Muscle of leg (tissue), 11 donors: ENCODE measurements around the gene YPEL3. TPM values are rescaled to one million over a fixed set of nuclear protein-coding genes. Genes with fewer than 3 reads are reported as not detected.

Source experiments
- DNase-seq: peaks from one replicate; pipeline ENCODE4 v3.0.0; 2013
- H3K27ac ChIP-seq: one replicate; pipeline ENCODE4 v1.5.1; 2013; ENCODE audit warnings: mild to moderate bottlenecking, low read length, control low read depth
- H3K27me3 ChIP-seq: one replicate; pipeline ENCODE4 v1.6.1; 2013; ENCODE audit warnings: low read length; ENCODE audit not compliant: control insufficient read depth, insufficient read depth
- H3K36me3 ChIP-seq: one replicate; pipeline ENCODE4 v1.6.1; 2013; ENCODE audit warnings: low read length; ENCODE audit not compliant: control insufficient read depth, insufficient read depth
- H3K4me1 ChIP-seq: one replicate; pipeline ENCODE4 v1.6.1; 2013; ENCODE audit warnings: low read length; ENCODE audit not compliant: control insufficient read depth, insufficient read depth
- H3K4me3 ChIP-seq: one replicate; pipeline ENCODE4 v1.5.1; 2013; ENCODE audit warnings: low read length, control low read depth
- H3K9me3 ChIP-seq: replicated peaks from 2 replicates; pipeline ENCODE4 v1.6.1; 2013; ENCODE audit warnings: low read depth, low read length; ENCODE audit not compliant: control insufficient read depth
- WGBS: methylation state at CpG from one replicate; pipeline ENCODE4 v1.1.5; 2013; ENCODE audit warnings: missing lambda C conversion rate; ENCODE audit not compliant: insufficient coverage; 5-methylcytosine and 5-hydroxymethylcytosine counted together
- polyA plus RNA-seq, 8 donors: library from polyadenylated mRNA; unstranded; fragments of 120-200 nt; gene quantifications; one replicate each; pipeline versions ENCODE4 v1.2.1 to v1.2.3, GENCODE V29; 2013; ENCODE audit warnings: inconsistent platforms in 1 of 8, low replicate concordance in 1 of 8; ENCODE audit not compliant: insufficient read length in 8 of 8, insufficient read depth in 1 of 8
- total RNA-seq: library from RNA; stranded (reverse); fragments of 120-200 nt; gene quantifications from one replicate; pipeline ENCODE4 v1.2.4, GENCODE V29; 2013

Gene YPEL3
- total and polyA plus RNA-seq, 9 donors, result 13.9 to 45.8 (median 27.8) TPM

DNA sequence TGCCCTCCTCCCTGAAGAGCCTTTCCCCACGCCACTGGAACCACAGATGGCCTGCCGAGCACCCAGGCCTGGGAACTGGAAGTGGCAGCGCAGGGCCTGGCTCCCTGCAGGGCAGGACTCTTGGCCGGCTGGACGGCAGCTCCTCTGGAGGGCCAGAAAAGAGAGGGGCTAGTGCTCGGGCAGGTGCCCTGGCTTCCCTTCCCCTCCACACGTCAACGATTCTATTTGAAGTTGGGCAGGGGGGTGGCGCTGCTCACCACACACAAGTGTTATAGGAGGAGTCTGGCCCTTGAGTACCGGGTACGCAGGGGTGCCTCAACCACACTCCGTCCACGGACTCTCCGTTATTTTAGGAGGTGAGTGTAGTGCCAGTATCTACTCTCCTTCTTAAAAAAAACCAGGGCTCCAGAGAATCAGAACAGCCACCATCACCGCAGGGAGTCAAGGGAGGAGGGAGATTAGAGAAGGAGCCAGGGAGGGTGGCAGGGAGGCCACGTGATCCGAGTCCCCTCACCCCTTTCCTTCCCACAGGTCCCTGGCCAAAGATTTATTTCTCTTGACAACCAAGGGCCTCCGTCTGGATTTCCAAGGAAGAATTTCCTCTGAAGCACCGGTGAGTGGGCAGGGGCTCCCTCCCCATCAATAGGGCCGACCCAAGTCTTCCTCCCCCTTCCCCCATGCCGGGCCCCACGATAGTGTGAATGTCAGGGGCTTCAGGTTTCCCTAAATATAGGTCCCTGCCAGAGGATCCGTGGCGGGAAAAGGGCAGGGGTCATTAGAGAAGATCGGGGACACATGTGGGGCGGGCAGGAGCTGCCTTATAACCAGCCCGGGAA lies 31.9 kb downstream of the YPEL3 start:
- peaks cover 70% of the 10 kb centered on the region for H3K4me1 ChIP-seq
- WGBS, result 3% methylated on average over 3 of the region's 27 CpGs
- H3K27me3 ChIP-seq, result no peaks in the 10 kb centered on the region
- peak overlapping the region; percentile 58 for H3K4me3 ChIP-seq
- H3K36me3 ChIP-seq, result peaks cover 24% of the 10 kb centered on the region
- peak; percentile 87 for DNase-seq
- H3K9me3 ChIP-seq, result no peaks in the 10 kb centered on the region
- peak overlapping the region; percentile 95 for H3K27ac ChIP-seq

DNA sequence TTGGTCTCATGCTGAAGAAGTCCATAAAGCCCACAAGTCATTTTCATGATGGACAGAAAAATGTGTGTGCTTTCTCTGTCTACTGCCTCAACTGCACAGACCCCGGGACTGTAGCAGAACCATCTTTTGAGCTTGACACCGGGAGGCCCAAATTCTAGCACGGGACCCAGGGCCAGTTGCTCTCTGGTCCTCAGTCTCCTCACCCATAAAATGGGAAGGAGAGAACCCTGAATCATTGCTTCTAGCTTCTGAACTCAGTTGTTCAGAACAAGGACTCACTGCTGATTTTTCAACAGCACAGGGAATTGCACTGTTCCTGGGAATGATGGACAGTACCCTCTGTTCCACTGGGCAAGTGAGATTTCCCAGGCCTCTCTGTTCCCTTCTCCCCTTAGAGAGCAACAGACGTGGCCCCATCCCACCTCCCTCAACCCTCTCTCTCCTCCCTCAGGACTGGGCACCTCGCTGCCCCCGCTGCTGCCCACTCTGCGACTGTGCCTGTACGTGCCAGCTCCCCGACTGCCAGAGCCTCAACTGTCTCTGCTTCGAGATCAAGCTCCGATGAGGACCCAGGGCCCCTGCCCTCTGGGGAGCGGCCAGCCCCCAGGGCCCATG lies 32.6 kb downstream of the YPEL3 start:
- WGBS, result 61% methylated on average over 12 of the region's 12 CpGs
- H3K27ac ChIP-seq, result peak overlapping the region; percentile 95
- peak overlapping the region; percentile 58 for H3K4me3 ChIP-seq
- peak; percentile 46 for DNase-seq
- no peaks in the 10 kb centered on the region for H3K27me3 ChIP-seq
- H3K4me1 ChIP-seq, result peaks cover 69% of the 10 kb centered on the region
- peaks cover 16% of the 10 kb centered on the region for H3K36me3 ChIP-seq
- H3K9me3 ChIP-seq, result no peaks in the 10 kb centered on the region

DNA sequence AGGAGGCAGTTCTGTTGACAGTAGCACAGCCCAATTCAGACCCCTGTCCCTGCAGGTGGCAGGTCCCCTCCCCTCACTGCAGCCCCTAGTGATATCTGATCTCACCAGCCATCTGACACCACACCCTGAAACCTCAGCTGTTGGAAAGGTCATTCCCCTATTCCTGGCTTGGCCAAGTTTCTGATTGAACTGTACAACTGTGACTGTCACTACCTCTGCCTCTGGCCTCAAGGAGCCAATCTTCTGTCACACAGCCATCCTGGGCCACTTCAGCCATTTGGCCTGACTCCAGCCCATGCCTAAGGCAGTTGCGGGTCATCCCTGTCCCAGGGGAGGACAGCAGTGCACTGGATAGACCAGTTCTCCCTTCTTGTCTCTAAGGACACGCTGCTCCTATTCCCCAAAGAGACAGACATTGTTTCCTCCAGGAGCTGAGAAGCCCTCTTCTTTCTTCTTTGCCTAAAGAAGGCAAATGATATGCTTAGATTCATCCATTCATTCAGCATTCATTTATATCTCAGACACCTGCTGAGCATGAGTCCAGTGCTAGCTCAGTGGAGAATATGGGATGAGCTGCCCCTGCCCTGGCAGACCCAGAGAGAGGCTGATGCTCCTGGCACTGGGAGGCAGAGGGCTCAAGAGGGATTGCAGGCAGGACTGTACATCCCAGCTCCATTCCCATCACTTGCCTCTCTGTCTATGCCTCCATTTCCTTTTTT lies 35.0 kb downstream of the YPEL3 start:
- no peaks in the 10 kb centered on the region for H3K9me3 ChIP-seq
- 10% methylated on average over 1 of the region's 2 CpGs for WGBS
- peak overlapping the region; percentile 95 for H3K27ac ChIP-seq
- peaks cover 65% of the 10 kb centered on the region for H3K4me1 ChIP-seq
- no peaks in the 10 kb centered on the region for H3K27me3 ChIP-seq
- H3K4me3 ChIP-seq, result no peak overlapping the region
- peaks cover 3% of the 10 kb centered on the region for H3K36me3 ChIP-seq
- peak; percentile 89 for DNase-seq

DNA sequence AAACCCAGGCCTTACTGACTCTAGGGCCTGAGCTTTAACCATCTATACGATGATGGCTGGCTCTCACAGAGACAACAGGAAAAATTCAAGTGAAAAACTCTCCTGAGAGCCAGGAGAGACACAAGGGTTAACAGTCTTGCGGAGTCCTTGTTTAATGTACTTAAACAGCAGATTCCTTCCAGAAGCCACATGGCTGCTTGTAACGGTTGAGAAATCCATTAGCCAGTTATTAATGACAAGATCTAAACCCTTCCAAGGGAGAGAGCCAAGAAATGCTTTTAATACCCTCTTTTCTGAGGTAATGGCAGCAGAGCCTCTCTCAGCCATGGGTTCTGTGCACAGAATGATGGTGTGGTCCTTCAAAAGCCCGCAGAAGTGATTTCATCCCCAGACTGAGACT lies 35.7 kb downstream of the YPEL3 start:
- 54% methylated on average over 3 of the region's 4 CpGs for WGBS
- peaks cover 65% of the 10 kb centered on the region for H3K4me1 ChIP-seq
- no peak overlapping the region for H3K4me3 ChIP-seq

DNA sequence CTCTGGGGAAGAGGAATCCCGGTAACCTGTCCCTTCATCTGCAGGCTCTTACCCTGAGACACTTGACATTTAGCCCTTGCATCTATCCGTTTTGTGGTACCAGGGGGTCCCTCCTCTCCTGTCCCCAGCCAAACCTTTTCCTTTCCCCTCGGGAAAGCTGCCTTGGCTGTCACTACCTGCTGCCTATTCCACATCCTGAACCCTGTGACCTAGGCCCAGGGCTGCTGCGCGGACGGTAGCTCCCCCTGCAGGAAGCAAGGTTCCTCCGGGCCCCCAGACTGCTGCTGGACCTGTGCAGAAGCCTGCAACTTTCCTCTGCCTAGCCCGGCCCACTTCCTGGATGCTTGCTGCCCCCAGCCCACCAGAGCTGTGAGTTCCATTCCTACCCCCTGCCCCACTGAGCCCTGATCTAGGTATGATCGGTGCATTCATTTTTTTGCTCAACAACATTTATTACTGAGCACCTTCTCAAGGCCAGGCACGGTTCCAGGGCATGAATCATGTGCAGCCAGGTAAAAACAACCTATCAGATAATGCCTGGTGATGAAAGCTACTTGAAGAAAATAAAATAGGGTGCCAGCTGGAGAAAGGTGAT lies 41.0 kb downstream of the YPEL3 start:
- Histone ChIP-seq H3K27me3 (no peaks in the 10 kb centered on the region), H3K36me3 (peaks cover 8% of the 10 kb centered on the region)

More for the DNA sequence above, 35.7 kb downstream of the YPEL3 start:
- DNase-seq, result peak; percentile 45
- Histone ChIP-seq H3K36me3 (peaks cover 6% of the 10 kb centered on the region), H3K27me3 (no peaks in the 10 kb centered on the region), H3K27ac (peak overlapping the region; percentile 95), H3K9me3 (no peaks in the 10 kb centered on the region)

DNA sequence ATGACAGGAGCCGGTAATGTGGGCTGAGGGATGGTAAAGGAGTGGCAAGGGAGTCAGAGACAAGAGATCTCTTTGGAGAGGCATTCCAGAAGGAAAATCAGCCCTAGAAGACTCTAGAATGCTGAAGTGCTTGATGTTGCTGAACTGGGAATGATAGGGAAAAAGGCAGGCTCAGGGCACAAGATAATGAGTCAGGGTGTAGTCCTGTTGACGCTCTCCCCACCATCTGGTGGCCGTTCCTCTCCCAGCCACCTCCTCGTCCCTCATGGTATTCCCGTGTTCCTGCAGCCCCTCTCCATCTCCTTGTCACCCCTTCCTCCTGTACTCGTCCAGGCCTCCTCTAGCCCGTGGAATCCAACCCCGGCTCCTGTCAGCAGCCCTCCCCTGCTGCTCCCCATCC lies 41.6 kb downstream of the YPEL3 start:
- H3K4me3 ChIP-seq, result no peak overlapping the region
- H3K27me3 ChIP-seq, result no peaks in the 10 kb centered on the region
- DNase-seq, result no peak
- H3K9me3 ChIP-seq, result no peaks in the 10 kb centered on the region
- no peak overlapping the region for H3K27ac ChIP-seq
- H3K4me1 ChIP-seq, result peaks cover 37% of the 10 kb centered on the region
- H3K36me3 ChIP-seq, result peaks cover 8% of the 10 kb centered on the region
- WGBS, result 49% methylated on average over 8 of the region's 8 CpGs

More for the DNA sequence above, 41.0 kb downstream of the YPEL3 start:
- Histone ChIP-seq H3K27ac (no peak overlapping the region), H3K4me1 (peaks cover 42% of the 10 kb centered on the region), H3K9me3 (no peaks in the 10 kb centered on the region), H3K4me3 (no peak overlapping the region)
- WGBS, result 18% methylated on average over 7 of the region's 10 CpGs
- DNase-seq, result no peak

DNA sequence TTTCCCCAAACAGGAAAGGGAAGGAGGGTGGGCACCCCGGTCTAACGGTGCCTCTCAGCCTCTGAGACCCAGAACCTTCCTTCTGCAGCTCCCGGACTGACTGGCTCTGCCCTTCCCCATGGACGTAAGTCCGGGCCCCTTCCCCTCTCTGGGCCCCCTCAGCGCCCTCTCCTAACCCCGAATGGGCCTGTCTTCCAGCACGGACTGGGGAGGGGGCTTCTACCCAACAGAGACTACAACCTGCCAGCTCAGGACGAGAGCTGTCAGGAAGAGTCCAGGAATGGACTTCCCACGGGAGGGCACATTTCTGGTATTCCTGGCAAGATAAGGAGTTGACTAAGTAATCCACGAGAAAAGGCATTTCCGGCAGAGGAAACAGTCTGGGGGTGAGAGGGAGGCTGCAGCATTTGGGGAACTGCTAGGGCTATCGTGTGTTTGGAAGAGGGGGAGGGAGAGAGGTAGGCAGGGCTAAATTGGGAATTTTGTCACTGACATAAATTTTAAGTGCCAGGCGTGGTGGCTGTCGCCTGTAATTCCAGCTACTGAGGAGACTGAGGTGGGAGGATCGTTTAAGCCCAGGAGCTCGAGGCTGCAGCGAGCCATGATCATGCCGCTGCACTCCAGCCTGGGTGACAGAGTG lies 42.5 kb downstream of the YPEL3 start:
- H3K4me1 ChIP-seq, result peaks cover 31% of the 10 kb centered on the region
- H3K9me3 ChIP-seq, result no peaks in the 10 kb centered on the region
- WGBS, result 3% methylated on average over 13 of the region's 19 CpGs
- no peaks in the 10 kb centered on the region for H3K27me3 ChIP-seq
- peak; percentile 50 for DNase-seq
- peak overlapping the region; percentile 72 for H3K4me3 ChIP-seq
- H3K36me3 ChIP-seq, result peaks cover 8% of the 10 kb centered on the region
- H3K27ac ChIP-seq, result peak overlapping the region; percentile 71

DNA sequence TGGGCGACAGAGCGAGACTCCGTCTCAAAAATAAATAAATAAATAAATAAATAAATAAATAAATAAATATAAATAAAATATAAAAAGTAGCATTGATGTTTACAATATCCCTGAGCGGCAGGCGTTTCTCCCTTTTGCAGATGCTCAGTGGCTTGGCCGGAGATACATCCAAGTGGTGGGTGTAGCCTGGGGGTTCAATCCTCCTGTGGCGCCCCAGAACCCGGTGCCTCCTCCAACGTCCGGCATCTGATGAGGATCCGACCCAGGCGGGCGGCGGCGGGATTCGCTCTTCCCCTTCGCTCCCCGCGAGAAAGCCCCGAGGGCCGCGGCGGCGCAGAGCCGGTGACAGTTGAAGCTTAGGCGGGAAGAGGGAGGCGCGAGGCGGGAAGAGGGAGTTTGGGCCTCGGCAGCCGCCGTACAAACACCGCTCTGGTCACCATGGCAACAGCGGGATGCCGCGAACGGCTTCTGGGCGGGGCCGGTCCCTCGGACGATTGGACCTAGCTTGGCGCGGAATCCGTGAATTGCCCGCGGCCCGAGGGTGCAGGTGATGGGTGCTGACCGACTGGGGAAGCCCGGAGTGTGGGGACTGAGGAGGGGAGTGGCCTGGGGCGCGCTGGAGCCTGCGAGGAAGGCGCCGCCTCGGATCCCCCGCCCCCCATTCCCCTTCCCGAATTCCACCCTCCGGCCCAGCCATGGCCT lies 43.2 kb downstream of the YPEL3 start:
- peak; percentile 95 for DNase-seq
- under 1% methylated on average over 31 of the region's 58 CpGs for WGBS
- peak overlapping the region; percentile 72 for H3K4me3 ChIP-seq
- H3K27ac ChIP-seq, result peak overlapping the region; percentile 71
- peaks cover 26% of the 10 kb centered on the region for H3K4me1 ChIP-seq
- H3K36me3 ChIP-seq, result peaks cover 8% of the 10 kb centered on the region
- H3K27me3 ChIP-seq, result no peaks in the 10 kb centered on the region
- H3K9me3 ChIP-seq, result no peaks in the 10 kb centered on the region

DNA sequence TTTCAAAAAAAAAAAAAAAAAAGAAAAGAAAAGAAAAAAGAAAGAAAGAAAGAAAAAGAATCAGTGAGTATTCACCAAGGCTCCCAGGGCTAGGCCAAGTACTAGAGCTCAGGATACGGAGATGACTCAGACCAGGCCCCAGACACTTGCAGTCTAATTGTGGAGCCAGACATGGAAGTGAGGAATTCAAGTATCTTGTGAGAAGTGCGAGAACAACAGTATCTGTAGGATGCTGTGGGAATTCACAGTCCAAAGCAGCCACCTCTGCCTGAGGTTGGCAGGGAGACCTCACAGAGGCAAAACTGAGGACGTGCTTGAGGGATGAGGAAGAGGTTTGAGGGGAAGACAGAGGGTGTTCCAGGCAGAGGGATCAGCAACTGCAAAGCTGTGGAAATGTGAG lies 44.5 kb downstream of the YPEL3 start:
- Histone ChIP-seq H3K36me3 (peaks cover 5% of the 10 kb centered on the region), H3K4me3 (no peak overlapping the region), H3K9me3 (no peaks in the 10 kb centered on the region), H3K27me3 (no peaks in the 10 kb centered on the region), H3K4me1 (peaks cover 18% of the 10 kb centered on the region), H3K27ac (no peak overlapping the region)
- WGBS, result 69% methylated on average over 3 of the region's 3 CpGs
- DNase-seq, result no peak
